WERI-Rb-1 (cell line): ENCODE measurements around the gene ANKRD33B.

Experiments used
- DNase-seq: peaks from one replicate; pipeline ENCODE4 v3.0.0-alpha.2; 2020
- H3K27ac ChIP-seq: fragments of 250-450 bp; sonication (Bioruptor Pico); 2 replicates; pipeline ENCODE4 v1.5.1; 2020; ENCODE audit warnings: mild to moderate bottlenecking, moderate library complexity
- H3K27me3 ChIP-seq: fragments of 250-450 bp; sonication (Bioruptor Pico); 2 replicates; pipeline ENCODE4 v1.5.1; 2021; ENCODE audit warnings: mild to moderate bottlenecking, low read depth, moderate library complexity; ENCODE audit not compliant: insufficient read depth, severe bottlenecking
- H3K36me3 ChIP-seq: fragments of 250-450 bp; sonication (Bioruptor Pico); 2 replicates; pipeline ENCODE4 v1.5.1; 2020; ENCODE audit warnings: mild to moderate bottlenecking, moderate library complexity
- H3K4me3 ChIP-seq: 2 replicates; pipeline ENCODE4 v1.5.1; 2011; ENCODE audit warnings: low read depth, mild to moderate bottlenecking, control low read depth, low read length
- H3K9me3 ChIP-seq: fragments of 250-450 bp; sonication (Bioruptor Pico); 2 replicates; pipeline ENCODE4 v1.5.1; 2021; ENCODE audit warnings: mild to moderate bottlenecking, moderate library complexity; ENCODE audit not compliant: severe bottlenecking
- TF ChIP-seq, protein P1 (sequence below): IDR thresholded peaks from 2 replicates; pipeline ENCODE4 v1.5.1; 2011; ENCODE audit warnings: low read depth, mild to moderate bottlenecking, control low read depth, inconsistent platforms, low read length

Gene ANKRD33B

DNA sequence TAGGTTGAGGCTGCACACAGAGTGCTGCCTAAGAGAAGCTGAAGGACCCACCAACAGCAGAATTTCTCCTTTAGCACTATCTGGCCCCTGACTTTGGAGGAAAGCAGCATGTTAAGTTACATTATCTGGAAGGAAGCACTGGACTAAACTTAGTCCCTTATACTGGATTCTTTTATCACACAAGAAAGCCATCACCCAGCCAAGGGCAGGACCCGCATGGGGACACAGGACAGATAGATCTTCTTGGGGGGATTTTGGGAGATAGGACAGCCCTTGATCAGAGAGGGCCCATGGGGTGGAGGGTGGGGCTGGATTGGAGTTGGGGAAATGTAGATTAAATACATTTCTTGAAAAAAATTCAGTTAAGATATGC lies 14.4 kb downstream of the ANKRD33B start:
- peak; percentile 0 for DNase-seq
- Histone ChIP-seq H3K27me3 (no peaks in the 10 kb centered on the region), H3K4me3 (no peak overlapping the region), H3K36me3 (peaks cover 38% of the 10 kb centered on the region), H3K9me3 (no peaks in the 10 kb centered on the region), H3K27ac (no peak overlapping the region)
- TF ChIP-seq, protein P1, sequence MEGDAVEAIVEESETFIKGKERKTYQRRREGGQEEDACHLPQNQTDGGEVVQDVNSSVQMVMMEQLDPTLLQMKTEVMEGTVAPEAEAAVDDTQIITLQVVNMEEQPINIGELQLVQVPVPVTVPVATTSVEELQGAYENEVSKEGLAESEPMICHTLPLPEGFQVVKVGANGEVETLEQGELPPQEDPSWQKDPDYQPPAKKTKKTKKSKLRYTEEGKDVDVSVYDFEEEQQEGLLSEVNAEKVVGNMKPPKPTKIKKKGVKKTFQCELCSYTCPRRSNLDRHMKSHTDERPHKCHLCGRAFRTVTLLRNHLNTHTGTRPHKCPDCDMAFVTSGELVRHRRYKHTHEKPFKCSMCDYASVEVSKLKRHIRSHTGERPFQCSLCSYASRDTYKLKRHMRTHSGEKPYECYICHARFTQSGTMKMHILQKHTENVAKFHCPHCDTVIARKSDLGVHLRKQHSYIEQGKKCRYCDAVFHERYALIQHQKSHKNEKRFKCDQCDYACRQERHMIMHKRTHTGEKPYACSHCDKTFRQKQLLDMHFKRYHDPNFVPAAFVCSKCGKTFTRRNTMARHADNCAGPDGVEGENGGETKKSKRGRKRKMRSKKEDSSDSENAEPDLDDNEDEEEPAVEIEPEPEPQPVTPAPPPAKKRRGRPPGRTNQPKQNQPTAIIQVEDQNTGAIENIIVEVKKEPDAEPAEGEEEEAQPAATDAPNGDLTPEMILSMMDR = no peak

DNA sequence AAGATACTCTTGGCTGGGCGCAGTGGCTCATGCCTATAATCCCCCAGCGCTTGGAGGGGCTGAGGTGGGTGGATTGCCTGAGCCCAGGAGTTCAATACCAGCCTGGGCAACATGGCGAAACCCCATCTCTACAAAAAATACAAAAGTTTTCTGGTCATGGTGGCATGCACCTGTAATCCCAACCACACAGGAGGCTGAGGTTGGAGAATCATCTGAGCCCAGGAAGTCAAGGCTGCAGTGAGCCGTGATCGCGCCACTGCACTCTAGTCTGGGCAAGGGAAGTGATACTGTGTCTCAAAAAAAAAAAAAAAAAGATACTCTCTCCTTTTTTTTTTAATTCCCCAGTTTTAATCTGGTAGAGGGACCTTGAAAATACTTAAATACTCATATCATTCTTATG lies 15.0 kb downstream of the ANKRD33B start:
- H3K36me3 ChIP-seq = peaks cover 32% of the 10 kb centered on the region
- peak; percentile 3 for DNase-seq
- no peak overlapping the region for H3K4me3 ChIP-seq
- no peak overlapping the region for H3K27ac ChIP-seq
- H3K9me3 ChIP-seq = no peaks in the 10 kb centered on the region
- no peaks in the 10 kb centered on the region for H3K27me3 ChIP-seq
- TF ChIP-seq, protein P1 = no peak

DNA sequence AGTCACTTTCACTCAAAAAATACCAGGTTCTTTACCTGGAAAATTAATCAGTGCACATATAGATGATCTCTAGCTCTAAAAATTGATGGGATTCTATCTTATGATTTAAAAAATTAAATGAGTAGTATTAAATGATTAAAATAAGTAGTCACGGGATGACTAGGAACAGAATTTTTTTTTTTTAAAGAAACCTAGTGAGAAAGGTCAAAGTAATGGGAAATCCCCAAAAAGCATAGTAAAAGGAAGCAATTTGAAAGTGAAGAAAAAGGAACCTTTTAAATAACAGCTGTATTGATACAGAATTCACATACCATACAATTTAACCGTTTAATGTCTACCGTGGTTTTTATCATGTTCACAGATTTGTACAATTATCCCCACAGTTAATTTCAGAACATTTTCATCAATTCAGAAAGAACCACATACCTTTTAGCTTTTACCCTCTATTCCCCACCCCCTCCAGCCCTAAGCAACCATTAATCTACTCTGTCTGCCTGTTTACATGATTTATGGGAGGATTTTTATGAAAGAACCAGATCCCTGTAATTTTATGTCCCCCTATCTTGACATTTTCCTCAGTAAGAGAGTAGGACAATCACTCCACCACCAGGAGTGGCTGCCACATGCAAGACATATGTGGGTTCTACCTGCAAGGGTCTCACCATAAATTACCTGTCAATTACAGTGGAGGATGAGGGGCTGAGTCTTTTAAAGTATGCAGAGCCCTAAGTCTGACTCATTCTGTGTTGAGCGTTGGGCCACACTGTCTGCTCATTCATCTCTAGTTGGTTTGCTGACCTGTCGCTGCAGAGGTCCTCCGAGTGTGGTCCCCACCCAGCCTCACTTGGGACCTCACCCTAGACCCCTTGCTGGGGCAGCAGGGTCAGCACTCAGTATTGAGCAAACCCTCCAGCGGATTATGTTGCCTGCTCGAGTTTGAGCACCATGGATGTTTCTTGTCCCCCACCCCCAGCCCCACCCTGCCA lies 16.0 kb downstream of the ANKRD33B start:
- peak; percentile 9 for DNase-seq
- no peaks in the 10 kb centered on the region for H3K27me3 ChIP-seq
- TF ChIP-seq, protein P1 = no peak
- no peaks in the 10 kb centered on the region for H3K9me3 ChIP-seq
- H3K27ac ChIP-seq = no peak overlapping the region
- H3K36me3 ChIP-seq = peaks cover 27% of the 10 kb centered on the region
- H3K4me3 ChIP-seq = no peak overlapping the region

DNA sequence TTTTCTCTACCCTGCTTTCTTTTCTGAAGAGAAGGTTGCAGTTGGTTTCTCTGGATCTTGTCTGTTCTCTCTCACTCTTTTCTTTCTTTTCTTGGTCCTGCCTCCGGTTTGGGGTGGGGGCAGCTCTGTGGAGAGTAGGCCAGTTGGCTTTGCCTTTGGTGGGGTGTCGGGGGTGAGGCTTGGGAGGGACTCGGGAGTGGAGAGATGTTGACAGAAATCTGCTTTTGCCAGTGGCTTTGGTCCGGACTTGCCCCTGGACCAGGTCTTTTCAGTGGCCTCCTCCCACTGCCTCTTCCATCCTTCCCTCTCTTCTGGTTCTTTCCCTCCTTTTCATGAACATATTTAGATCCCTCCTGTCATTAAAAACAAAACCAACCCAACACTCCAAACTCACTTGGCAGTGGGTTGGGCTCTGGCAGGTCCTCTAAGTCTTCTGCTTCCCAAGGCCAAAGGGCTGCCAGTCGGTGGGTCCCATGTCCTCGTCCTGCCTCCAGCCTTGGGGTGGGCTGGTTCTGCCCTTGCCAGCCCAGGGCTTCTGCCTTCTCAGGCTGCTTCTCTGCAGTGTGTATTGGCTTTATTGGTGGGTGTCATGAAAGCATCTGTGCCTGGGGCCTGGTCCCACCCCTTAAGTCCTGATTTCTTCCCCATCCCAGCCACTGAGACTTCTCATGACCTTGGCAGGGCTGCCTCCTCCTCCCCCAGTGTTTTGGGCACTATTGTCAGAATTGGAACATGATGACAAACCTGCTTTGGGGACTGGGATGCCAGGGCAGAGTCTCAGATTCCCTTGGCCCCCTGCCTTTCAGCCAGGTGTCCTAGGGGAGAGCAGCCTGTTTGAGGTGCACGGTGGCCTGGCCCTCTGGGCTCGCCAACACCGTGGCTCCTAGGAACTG lies 16.9 kb downstream of the ANKRD33B start:
- DNase-seq = peak; percentile 7
- TF ChIP-seq, protein P1 = no peak
- Histone ChIP-seq H3K36me3 (peaks cover 28% of the 10 kb centered on the region), H3K9me3 (no peaks in the 10 kb centered on the region), H3K27ac (no peak overlapping the region), H3K4me3 (no peak overlapping the region), H3K27me3 (no peaks in the 10 kb centered on the region)

DNA sequence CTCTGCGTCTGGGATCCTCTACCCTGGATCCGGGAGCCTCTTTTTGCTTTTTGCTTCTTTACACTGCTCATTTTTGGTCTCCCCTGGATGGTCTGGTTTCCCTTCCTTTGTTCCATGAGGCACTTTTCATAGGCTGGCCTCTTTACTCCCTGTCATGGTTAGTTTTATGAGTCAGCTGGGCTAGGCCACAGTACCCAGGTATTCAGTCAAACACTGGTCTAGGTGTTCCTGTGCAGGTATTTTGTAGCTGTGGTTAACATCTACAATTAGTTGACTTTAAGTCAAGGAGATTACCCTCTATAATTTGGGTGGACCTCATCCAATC lies 17.5 kb downstream of the ANKRD33B start:
- no peak overlapping the region for H3K4me3 ChIP-seq
- H3K9me3 ChIP-seq = no peaks in the 10 kb centered on the region
- H3K27ac ChIP-seq = no peak overlapping the region
- no peaks in the 10 kb centered on the region for H3K27me3 ChIP-seq
- TF ChIP-seq, protein P1 = no peak
- DNase-seq = no peak
- peaks cover 29% of the 10 kb centered on the region for H3K36me3 ChIP-seq
